ENCODE results near the gene CFAP53.

GRCh38 chr18:50187659-50188058 is 78.6 kb downstream of the CFAP53 start:
- TF ChIP-seq POLR2A (IDR thresholded peaks at IDR 0.05; ENCODE audit: low read length) (no peak), GATA1 (IDR thresholded peaks at IDR 0.05; ENCODE audit: low read depth, low read length) (no peak)
